H9 (cell line): Measurements from ENCODE around the gene INPP5A. TPM values are rescaled to one million over a fixed set of nuclear protein-coding genes. Genes with fewer than 3 reads are reported as not detected.

Source experiments
- DNase-seq: peaks from one replicate; pipeline ENCODE4 v3.0.0-alpha.2; 2017
- H2AFZ ChIP-seq: one replicate; pipeline ENCODE4 v1.6.1; 2013; ENCODE audit warnings: mild to moderate bottlenecking, low read length, control low read depth, moderate library complexity
- H2AK5ac ChIP-seq: 2 replicates; pipeline ENCODE4 v1.6.1; 2013; ENCODE audit warnings: low read length, control low read depth, mixed read lengths; ENCODE audit not compliant: insufficient read length
- H2BK120ac ChIP-seq: one replicate; pipeline ENCODE4 v1.6.1; 2013; ENCODE audit warnings: low read depth, mild to moderate bottlenecking, low read length, control low read depth, inconsistent platforms; ENCODE audit not compliant: poor library complexity, severe bottlenecking
- H2BK12ac ChIP-seq: 2 replicates; pipeline ENCODE4 v1.6.1; 2013; ENCODE audit warnings: low read length, control low read depth, mixed read lengths, low read depth; ENCODE audit not compliant: insufficient read length
- H2BK15ac ChIP-seq: 2 replicates; pipeline ENCODE4 v1.6.1; 2013; ENCODE audit warnings: low read depth, low read length, control low read depth
- H2BK20ac ChIP-seq: one replicate; pipeline ENCODE4 v1.6.1; 2013; ENCODE audit warnings: low read depth, mild to moderate bottlenecking, low read length, control low read depth, inconsistent platforms; ENCODE audit not compliant: poor library complexity, severe bottlenecking
- H2BK5ac ChIP-seq: 2 replicates; pipeline ENCODE4 v1.6.1; 2013; ENCODE audit warnings: low read length, control low read depth, mixed read lengths; ENCODE audit not compliant: insufficient read length
- H3K14ac ChIP-seq: 2 replicates; pipeline ENCODE4 v1.6.1; 2013; ENCODE audit warnings: low read length, control low read depth; ENCODE audit not compliant: insufficient read depth
- H3K18ac ChIP-seq: 2 replicates; pipeline ENCODE4 v1.6.1; 2013; ENCODE audit warnings: low read depth, mild to moderate bottlenecking, mixed read lengths, low read length, control low read depth; ENCODE audit not compliant: insufficient read length
- H3K23ac ChIP-seq: 2 replicates; pipeline ENCODE4 v1.6.1; 2013; ENCODE audit warnings: low read length, control low read depth, mixed read lengths, low read depth; ENCODE audit not compliant: insufficient read length
- H3K23me2 ChIP-seq: 2 replicates; pipeline ENCODE4 v1.6.1; 2013; ENCODE audit warnings: low read depth, mild to moderate bottlenecking, mixed read lengths, low read length, control low read depth; ENCODE audit not compliant: insufficient read length, poor library complexity, severe bottlenecking
- H3K27ac ChIP-seq: 2 replicates; pipeline ENCODE4 v1.5.1; 2013; ENCODE audit warnings: low read length, control low read depth, mixed read lengths, low read depth; ENCODE audit not compliant: insufficient read length
- H3K27me3 ChIP-seq: 2 replicates; pipeline ENCODE4 v1.6.1; 2013; ENCODE audit warnings: low read length, control low read depth, inconsistent platforms; ENCODE audit not compliant: insufficient read depth
- H3K4ac ChIP-seq: 2 replicates; pipeline ENCODE4 v1.6.1; 2013; ENCODE audit warnings: low read depth, mild to moderate bottlenecking, control low read depth, inconsistent platforms, low read length, moderate library complexity
- H3K4me1 ChIP-seq: 2 replicates; pipeline ENCODE4 v1.6.1; 2013; ENCODE audit warnings: low read length, control low read depth, inconsistent platforms; ENCODE audit not compliant: insufficient read depth
- H3K4me2 ChIP-seq: 2 replicates; pipeline ENCODE4 v1.6.1; 2013; ENCODE audit warnings: low read length, control low read depth, mixed read lengths; ENCODE audit not compliant: insufficient read length, insufficient read depth
- H3K56ac ChIP-seq: 2 replicates; pipeline ENCODE4 v1.6.1; 2013; ENCODE audit warnings: low read depth, mild to moderate bottlenecking, mixed read lengths, low read length, control low read depth; ENCODE audit not compliant: insufficient read length
- H3K79me1 ChIP-seq: 2 replicates; pipeline ENCODE4 v1.6.1; 2013; ENCODE audit warnings: low read depth, mild to moderate bottlenecking, moderate library complexity, low read length, control low read depth, inconsistent platforms; ENCODE audit not compliant: insufficient read depth, poor library complexity, severe bottlenecking
- H3K79me2 ChIP-seq: 2 replicates; pipeline ENCODE4 v1.6.1; 2013; ENCODE audit warnings: low read length, control low read depth, inconsistent platforms; ENCODE audit not compliant: insufficient read depth
- H3K9ac ChIP-seq: 2 replicates; pipeline ENCODE4 v1.6.1; 2013; ENCODE audit warnings: low read length, control low read depth, mixed read lengths; ENCODE audit not compliant: insufficient read length; ENCODE audit errors: extremely low read depth
- H3K9me3 ChIP-seq: one replicate; pipeline ENCODE4 v1.6.1; 2013; ENCODE audit warnings: low read depth, low read length, inconsistent platforms; ENCODE audit not compliant: control insufficient read depth
- H3T11ph ChIP-seq: one replicate; pipeline ENCODE4 v1.6.1; 2013; ENCODE audit warnings: mild to moderate bottlenecking, low read length, control low read depth, inconsistent platforms
- H4K20me1 ChIP-seq: one replicate; pipeline ENCODE4 v1.6.1; 2013; ENCODE audit not compliant: control insufficient read depth, insufficient read length, insufficient read depth
- H4K5ac ChIP-seq: 2 replicates; pipeline ENCODE4 v1.6.1; 2013; ENCODE audit warnings: low read depth, mild to moderate bottlenecking, mixed read lengths, low read length, control low read depth; ENCODE audit not compliant: insufficient read length
- H4K8ac ChIP-seq: replicated peaks from 2 replicates; pipeline ENCODE4 v1.6.1; 2013; ENCODE audit warnings: low read length, control low read depth, mixed read lengths, low read depth; ENCODE audit not compliant: insufficient read length
- H4K91ac ChIP-seq: 2 replicates; pipeline ENCODE4 v1.6.1; 2013; ENCODE audit warnings: low read depth, mild to moderate bottlenecking, moderate library complexity, mixed read lengths, low read length, control low read depth; ENCODE audit not compliant: insufficient read length
- H3K27ac Mint-ChIP-seq, 3 experiments: 2 replicates in 2 of 3; 3 replicates in 1 of 3; pipeline ENCODE4 v1.8.0; 2020 to 2021; ENCODE audit warnings: mixed read lengths in 3 of 3, mild to moderate bottlenecking in 1 of 3, moderate library complexity in 1 of 3
- H3K27me3 Mint-ChIP-seq: 2 replicates; pipeline ENCODE4 v1.8.0; 2021; ENCODE audit warnings: low read depth, mild to moderate bottlenecking, moderate library complexity, mixed read lengths
- H3K36me3 Mint-ChIP-seq, 3 experiments: 2 replicates in 2 of 3; 3 replicates in 1 of 3; pipeline ENCODE4 v1.8.0; 2020 to 2021; ENCODE audit warnings: low read depth in 3 of 3, mixed read lengths in 3 of 3; ENCODE audit not compliant: insufficient read depth in 1 of 3
- H3K4me1 Mint-ChIP-seq, 2 experiments: 2 replicates each; pipeline ENCODE4 v1.8.0; 2020; ENCODE audit warnings: mixed read lengths in 2 of 2
- H3K4me3 Mint-ChIP-seq, 2 experiments: 2 replicates in 1 of 2; 3 replicates in 1 of 2; pipeline ENCODE4 v1.8.0; 2020 to 2021; ENCODE audit warnings: mild to moderate bottlenecking in 2 of 2, mixed read lengths in 2 of 2, moderate library complexity in 1 of 2
- H3K9me3 Mint-ChIP-seq, 2 experiments: 2 replicates in 1 of 2; 3 replicates in 1 of 2; pipeline ENCODE4 v1.8.0; 2020; ENCODE audit warnings: mild to moderate bottlenecking in 2 of 2, mixed read lengths in 2 of 2, moderate library complexity in 1 of 2
- WGBS: extraction: QIAGEN DNeasy Blood & Tissue Kit; methylation state at CpG from one replicate; pipeline ENCODE4 v1.1.7; 2013; ENCODE audit warnings: missing lambda C conversion rate, low lambda C conversion rate, mixed read lengths; ENCODE audit not compliant: insufficient read length; ENCODE audit errors: extremely low coverage; 5-methylcytosine and 5-hydroxymethylcytosine counted together
- total RNA-seq: library from RNA; stranded (reverse); gene quantifications from 2 replicates; pipeline ENCODE4 v1.2.1, GENCODE V29; 2021
- TF ChIP-seq, protein P1 (sequence below): fragments of 200-600 bp; sonication (generic); conservative IDR thresholded peaks from 3 replicates; pipeline ENCODE4 v1.8.0; 2021; ENCODE audit warnings: antibody characterized with exemption, mild to moderate bottlenecking

Gene INPP5A
- total RNA-seq, 1 experiment from 2014 or later, result 17.7 TPM

DNA sequence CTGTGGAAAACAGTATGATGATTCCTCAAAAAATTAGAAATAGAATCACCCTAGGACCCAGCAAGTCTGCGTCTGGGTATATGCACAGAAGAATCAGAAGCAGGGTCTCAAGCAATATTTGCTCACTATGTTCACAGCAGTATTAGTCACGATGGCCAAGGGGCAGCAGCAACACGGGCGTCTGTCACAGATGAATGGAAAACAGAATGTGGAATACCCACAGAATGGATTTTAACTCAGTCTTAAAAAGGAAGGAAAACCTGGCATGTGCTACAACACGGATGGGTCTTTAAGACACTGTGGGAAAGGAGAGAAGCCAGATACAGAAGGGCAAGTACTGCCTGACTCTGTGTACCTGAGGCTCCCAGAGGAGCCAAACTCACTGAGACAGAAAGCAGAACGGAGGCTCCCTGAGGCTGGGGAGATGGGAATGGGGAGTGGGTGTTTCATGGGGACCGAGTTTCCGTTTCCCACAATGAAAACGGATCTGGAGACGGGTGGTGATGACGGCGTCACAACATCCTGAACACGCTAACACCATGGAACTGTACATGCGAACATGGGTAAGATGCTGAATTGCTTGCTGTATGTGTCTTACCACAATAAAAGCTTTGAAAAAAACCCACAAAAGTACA is 36.7 kb upstream of the INPP5A start:
- no peaks in the 10 kb centered on the region for H3K9me3 ChIP-seq

More for the DNA sequence above, 36.7 kb upstream of the INPP5A start:
- DNase-seq, result no peak
- Histone ChIP-seq H3K79me1 (no peaks in the 10 kb centered on the region), H2BK12ac (no peak overlapping the region), H2AK5ac (no peak overlapping the region), H4K20me1 (no peaks in the 10 kb centered on the region), H3K79me2 (no peaks in the 10 kb centered on the region), H3K27me3 (no peaks in the 10 kb centered on the region), H3K23me2 (no peaks in the 10 kb centered on the region), H3K4me1 (no peaks in the 10 kb centered on the region), H3K56ac (no peak overlapping the region), H3K23ac (no peak overlapping the region), H2BK120ac (no peak overlapping the region), H2BK20ac (no peak overlapping the region), H3T11ph (no peak overlapping the region), H3K14ac (no peak overlapping the region), H2BK5ac (no peak overlapping the region), H4K8ac (no peak overlapping the region), H4K91ac (no peak overlapping the region), H4K5ac (no peak overlapping the region), H2AFZ (no peak overlapping the region), H2BK15ac (no peak overlapping the region; the same call in 1 of the 2 replicates), H3K4ac (no peak overlapping the region), H3K9ac (no peak overlapping the region), H3K4me2 (no peak overlapping the region), H3K18ac (no peak overlapping the region), H3K27ac (no peak overlapping the region)
- Mint-ChIP-seq H3K27ac (no peak overlapping the region), H3K27me3 (peaks cover 20% of the 10 kb centered on the region), H3K4me3 (no peak overlapping the region), H3K9me3 (no peaks in the 10 kb centered on the region; a peak in 1 of 5 replicates), H3K4me1 (no peaks in the 10 kb centered on the region), H3K36me3 (no peaks in the 10 kb centered on the region)
- WGBS, result no CpG with 5 or more reads among the region's 14 CpGs
- TF ChIP-seq, protein P1, sequence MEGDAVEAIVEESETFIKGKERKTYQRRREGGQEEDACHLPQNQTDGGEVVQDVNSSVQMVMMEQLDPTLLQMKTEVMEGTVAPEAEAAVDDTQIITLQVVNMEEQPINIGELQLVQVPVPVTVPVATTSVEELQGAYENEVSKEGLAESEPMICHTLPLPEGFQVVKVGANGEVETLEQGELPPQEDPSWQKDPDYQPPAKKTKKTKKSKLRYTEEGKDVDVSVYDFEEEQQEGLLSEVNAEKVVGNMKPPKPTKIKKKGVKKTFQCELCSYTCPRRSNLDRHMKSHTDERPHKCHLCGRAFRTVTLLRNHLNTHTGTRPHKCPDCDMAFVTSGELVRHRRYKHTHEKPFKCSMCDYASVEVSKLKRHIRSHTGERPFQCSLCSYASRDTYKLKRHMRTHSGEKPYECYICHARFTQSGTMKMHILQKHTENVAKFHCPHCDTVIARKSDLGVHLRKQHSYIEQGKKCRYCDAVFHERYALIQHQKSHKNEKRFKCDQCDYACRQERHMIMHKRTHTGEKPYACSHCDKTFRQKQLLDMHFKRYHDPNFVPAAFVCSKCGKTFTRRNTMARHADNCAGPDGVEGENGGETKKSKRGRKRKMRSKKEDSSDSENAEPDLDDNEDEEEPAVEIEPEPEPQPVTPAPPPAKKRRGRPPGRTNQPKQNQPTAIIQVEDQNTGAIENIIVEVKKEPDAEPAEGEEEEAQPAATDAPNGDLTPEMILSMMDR, result no peak
